Parathyroid adenoma (tissue), 2 donors: Measurements from ENCODE around the gene TEX54.
A peak's percentile ranks its signal among the peaks of the same experiment; 100 is the strongest.

Source experiments
- H2AFZ ChIP-seq: fragments of 300-600 bp; sonication (generic); one replicate; pipeline ENCODE4 v1.7.0; 2017; ENCODE audit warnings: antibody characterized with exemption, mild to moderate bottlenecking
- H3K27ac ChIP-seq: fragments of 300-600 bp; sonication (generic); one replicate; pipeline ENCODE4 v1.7.0; 2017
- H3K27me3 ChIP-seq: fragments of 300-600 bp; sonication (generic); one replicate; pipeline ENCODE4 v1.7.0; 2017; ENCODE audit warnings: low read length; ENCODE audit not compliant: control insufficient read depth, insufficient read depth
- H3K36me3 ChIP-seq: fragments of 300-600 bp; sonication (generic); one replicate; pipeline ENCODE4 v1.7.0; 2017; ENCODE audit warnings: low read length; ENCODE audit not compliant: control insufficient read depth, insufficient read depth
- H3K4me1 ChIP-seq: fragments of 300-600 bp; sonication (generic); one replicate; pipeline ENCODE4 v1.7.0; 2017; ENCODE audit warnings: control low read depth
- H3K4me2 ChIP-seq: fragments of 300-600 bp; sonication (generic); one replicate; pipeline ENCODE4 v1.7.0; 2017; ENCODE audit warnings: low read length
- H3K4me3 ChIP-seq: fragments of 300-600 bp; sonication (generic); one replicate; pipeline ENCODE4 v1.7.0; 2017; ENCODE audit warnings: low read depth, low read length
- H3K79me2 ChIP-seq: fragments of 300-600 bp; sonication (generic); one replicate; pipeline ENCODE4 v1.7.0; 2017; ENCODE audit warnings: control low read depth
- H3K9ac ChIP-seq: fragments of 300-600 bp; sonication (generic); one replicate; pipeline ENCODE4 v1.7.0; 2017; ENCODE audit warnings: mild to moderate bottlenecking
- H3K9me3 ChIP-seq: fragments of 300-600 bp; sonication (generic); one replicate; pipeline ENCODE4 v1.7.0; 2017; ENCODE audit warnings: low read length; ENCODE audit not compliant: control insufficient read depth
- CTCF ChIP-seq: fragments of 300-600 bp; sonication (generic); IDR thresholded peaks from one replicate; pipeline ENCODE4 v1.7.0; 2017; ENCODE audit warnings: antibody characterized with exemption, mild to moderate bottlenecking
- donor health status: primary hyperparathyroidism.

The TEX54 gene

GRCh38 chr11:62880231-62880802 is 47.7 kb upstream of the TEX54 start:
- Histone ChIP-seq H3K9me3 (no peaks in the 10 kb centered on the region), H3K4me2 (peak overlapping the region; percentile 96), H3K27me3 (no peaks in the 10 kb centered on the region), H3K27ac (peak overlapping the region; percentile 96), H3K9ac (no peak overlapping the region), H3K79me2 (no peaks in the 10 kb centered on the region), H3K4me3 (peak overlapping the region; percentile 91), H2AFZ (peak overlapping the region; percentile 96), H3K4me1 (peaks cover 5% of the 10 kb centered on the region), H3K36me3 (no peaks in the 10 kb centered on the region)
- no peak for TF ChIP-seq CTCF

GRCh38 chr11:62879235-62879978 is 46.8 kb upstream of the TEX54 start:
- peak overlapping the region; percentile 96 for H2AFZ ChIP-seq
- H3K27me3 ChIP-seq, result no peaks in the 10 kb centered on the region
- no peaks in the 10 kb centered on the region for H3K9me3 ChIP-seq
- H3K4me1 ChIP-seq, result peaks cover 5% of the 10 kb centered on the region
- no peaks in the 10 kb centered on the region for H3K36me3 ChIP-seq
- TF ChIP-seq CTCF, result no peak
- peak overlapping the region; percentile 91 for H3K4me3 ChIP-seq
- peak overlapping the region; percentile 96 for H3K4me2 ChIP-seq
- peak overlapping the region; percentile 96 for H3K27ac ChIP-seq
- H3K9ac ChIP-seq, result no peak overlapping the region
- no peaks in the 10 kb centered on the region for H3K79me2 ChIP-seq

- Histone ChIP-seq H3K9ac (no peak overlapping the region), H2AFZ (no peak overlapping the region), H3K4me3 (no peak overlapping the region), H3K27ac (no peak overlapping the region), H3K27me3 (no peaks in the 10 kb centered on the region), H3K4me1 (peaks cover 5% of the 10 kb centered on the region), H3K36me3 (no peaks in the 10 kb centered on the region), H3K9me3 (no peaks in the 10 kb centered on the region), H3K4me2 (no peak overlapping the region), H3K79me2 (no peaks in the 10 kb centered on the region)
- TF ChIP-seq CTCF, result no peak
These were observed 44.1 kb upstream of the TEX54 start for GRCh38 chr11:62876712-62877111.

DNA sequence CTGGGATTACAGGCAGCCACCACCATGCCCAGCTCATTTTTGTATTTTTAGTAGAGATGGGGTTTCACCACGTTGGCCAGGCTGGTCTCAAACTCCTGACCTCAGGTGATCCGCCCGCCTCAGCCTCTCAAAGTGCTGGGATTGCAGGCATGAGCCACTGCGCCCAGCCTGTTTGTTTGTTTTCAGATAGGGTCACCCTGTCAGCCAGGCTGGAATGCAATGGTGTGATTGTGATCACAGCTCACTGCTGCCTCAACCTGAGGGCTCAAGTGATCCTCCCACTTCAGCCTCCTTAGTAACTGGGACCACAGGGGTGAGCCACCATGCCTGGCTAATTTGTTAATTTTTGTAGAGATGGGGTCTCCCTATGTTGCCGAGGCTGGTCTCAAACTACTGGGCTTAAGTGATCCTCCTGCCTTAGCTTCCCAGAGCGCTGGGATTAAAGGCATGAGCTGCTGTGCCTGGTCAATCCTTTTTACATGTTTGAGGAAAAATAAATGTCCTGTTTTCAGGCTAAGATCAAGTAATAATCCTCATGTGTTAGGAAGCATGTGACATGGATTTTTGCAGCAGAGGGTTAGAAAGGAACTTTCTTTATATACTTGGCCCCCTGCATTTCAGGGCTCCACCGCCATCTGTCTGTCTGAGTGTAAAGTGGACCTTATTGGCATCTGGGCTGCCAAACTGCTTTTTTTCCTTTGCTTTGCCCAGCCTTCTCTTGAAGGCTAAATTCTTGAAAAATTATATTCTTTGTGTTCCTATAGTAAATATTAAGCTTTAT is 43.2 kb upstream of the TEX54 start:
- peaks cover 5% of the 10 kb centered on the region for H3K4me1 ChIP-seq
- H3K79me2 ChIP-seq, result no peaks in the 10 kb centered on the region
- no peak overlapping the region for H3K4me3 ChIP-seq
- no peaks in the 10 kb centered on the region for H3K9me3 ChIP-seq
- no peak overlapping the region for H2AFZ ChIP-seq
- no peak overlapping the region for H3K9ac ChIP-seq
- no peak overlapping the region for H3K4me2 ChIP-seq
- TF ChIP-seq CTCF, result no peak
- H3K36me3 ChIP-seq, result no peaks in the 10 kb centered on the region
- no peak overlapping the region for H3K27ac ChIP-seq
- no peaks in the 10 kb centered on the region for H3K27me3 ChIP-seq
